ENCODE measurements around the gene TMEM167B. TPM values are rescaled to one million over a fixed set of nuclear protein-coding genes. Genes with fewer than 3 reads are reported as not detected.

Gene TMEM167B
- total and polyA plus RNA-seq, 9 donors = 18.2 to 58.0 (median 41.9) TPM

- no peak for TF ChIP-seq EP300 (IDR thresholded peaks at IDR 0.05)
- no peak for TF ChIP-seq POLR2A (IDR thresholded peaks at IDR 0.05)
- TF ChIP-seq CTCF (IDR thresholded peaks at IDR 0.05) = no peak
- Histone ChIP-seq H3K9me3 (no peaks in the 10 kb centered on the region), H3K27ac (no peak overlapping the region), H3K4me3 (no peak overlapping the region), H3K4me1 (ENCODE audit: insufficient read depth) (no peaks in the 10 kb centered on the region), H3K36me3 (no peaks in the 10 kb centered on the region), H3K27me3 (no peaks in the 10 kb centered on the region)
- no peak for DNase-seq
- 95 to 96% (median 96%) methylated on average over 2 of the region's 2 CpGs for WGBS, 3 donors
- intact Hi-C loops (cut with DNase I) = no loop called here
Observed at GRCh38 chr1:109131059-109131458, 40.5 kb downstream of the TMEM167B start.

DNA sequence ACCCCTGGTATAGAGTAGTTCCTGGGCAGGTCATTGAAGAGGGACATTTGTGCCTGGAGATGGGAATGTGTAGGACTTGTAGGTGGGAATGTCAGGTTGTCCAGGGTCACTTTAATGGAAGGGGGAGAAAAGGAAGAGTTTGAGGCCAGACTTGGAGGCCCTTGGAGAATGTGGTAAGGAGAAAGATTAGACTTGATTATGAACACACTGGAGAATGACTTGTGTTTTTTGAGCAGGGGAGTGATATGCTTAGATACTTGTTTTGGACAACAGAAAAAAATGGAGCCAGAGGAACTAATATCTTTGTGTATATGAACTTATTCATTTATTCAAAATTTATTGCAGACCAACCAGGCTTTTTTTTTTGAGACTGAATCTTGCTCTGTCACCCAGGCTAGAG is 41.2 kb downstream of the TMEM167B start:
- Histone ChIP-seq H3K27me3 (no peaks in the 10 kb centered on the region), H3K27ac (no peak overlapping the region), H3K4me3 (no peak overlapping the region), H3K36me3 (no peaks in the 10 kb centered on the region), H3K4me1 (ENCODE audit: insufficient read depth) (no peaks in the 10 kb centered on the region), H3K9me3 (no peaks in the 10 kb centered on the region)
- no peak for DNase-seq
- no peak for TF ChIP-seq CTCF (IDR thresholded peaks at IDR 0.05)
- no peak for TF ChIP-seq POLR2A (IDR thresholded peaks at IDR 0.05)
- TF ChIP-seq EP300 (IDR thresholded peaks at IDR 0.05) = no peak
- intact Hi-C loops (cut with DNase I) = no loop called here

GRCh38 chr1:109133002-109133706 is 42.6 kb downstream of the TMEM167B start:
- Histone ChIP-seq H3K36me3 (no peaks in the 10 kb centered on the region), H3K4me1 (ENCODE audit: insufficient read depth) (no peaks in the 10 kb centered on the region), H3K27ac (no peak overlapping the region), H3K27me3 (no peaks in the 10 kb centered on the region), H3K9me3 (no peaks in the 10 kb centered on the region), H3K4me3 (no peak overlapping the region)
- DNase-seq = no peak
- 75 to 80% (median 79%) methylated on average over 4 of the region's 4 CpGs for WGBS, 3 donors
- intact Hi-C loops (cut with DNase I) = no loop called here
- no peak for TF ChIP-seq EP300 (IDR thresholded peaks at IDR 0.05)
- TF ChIP-seq POLR2A (IDR thresholded peaks at IDR 0.05) = no peak
- no peak for TF ChIP-seq CTCF (IDR thresholded peaks at IDR 0.05)

GRCh38 chr1:109133815-109134214 is 43.3 kb downstream of the TMEM167B start:
- WGBS, 3 donors = 49 to 69% (median 64%) methylated on average over 2 of the region's 2 CpGs
- no peak for DNase-seq
- TF ChIP-seq EP300 (IDR thresholded peaks at IDR 0.05) = no peak
- TF ChIP-seq CTCF (IDR thresholded peaks at IDR 0.05) = no peak
- TF ChIP-seq POLR2A (IDR thresholded peaks at IDR 0.05) = no peak
- H3K36me3 ChIP-seq = no peaks in the 10 kb centered on the region
- H3K27ac ChIP-seq = no peak overlapping the region
- H3K9me3 ChIP-seq = no peaks in the 10 kb centered on the region
- no peaks in the 10 kb centered on the region for H3K27me3 ChIP-seq
- H3K4me3 ChIP-seq = no peak overlapping the region
- H3K4me1 ChIP-seq (ENCODE audit: insufficient read depth) = no peaks in the 10 kb centered on the region
- intact Hi-C loops (cut with DNase I) = no loop called here
